CMK (cell line): Measurements from ENCODE around the gene HSP90AA1.
"Not testable (repeated sequence)": the region's sequence is repeated elsewhere in the genome, so short reads cannot be mapped to it uniquely, and the experiment has no call there.

Experiments
- DNase-seq: peaks from one replicate; pipeline ENCODE4 v3.0.0-alpha.2; 2010; ENCODE audit warnings: low read depth

HSP90AA1 gene

GRCh38 chr14:102086972-102087761 lies at the start of gene HSP90AA1:
Gene HSP90AA1, minus strand, starts transcription at chr14:102087044. Its CDS starts 666 bp downstream, at chr14:102086378.
- peak; percentile 78 for DNase-seq

- not testable (repeated sequence) for DNase-seq
Measured at GRCh38 chr14:102135456-102135855, 48.6 kb upstream of the HSP90AA1 start.

GRCh38 chr14:102134719-102135118 lies 47.9 kb upstream of the HSP90AA1 start:
- DNase-seq = not testable (repeated sequence)

DNA sequence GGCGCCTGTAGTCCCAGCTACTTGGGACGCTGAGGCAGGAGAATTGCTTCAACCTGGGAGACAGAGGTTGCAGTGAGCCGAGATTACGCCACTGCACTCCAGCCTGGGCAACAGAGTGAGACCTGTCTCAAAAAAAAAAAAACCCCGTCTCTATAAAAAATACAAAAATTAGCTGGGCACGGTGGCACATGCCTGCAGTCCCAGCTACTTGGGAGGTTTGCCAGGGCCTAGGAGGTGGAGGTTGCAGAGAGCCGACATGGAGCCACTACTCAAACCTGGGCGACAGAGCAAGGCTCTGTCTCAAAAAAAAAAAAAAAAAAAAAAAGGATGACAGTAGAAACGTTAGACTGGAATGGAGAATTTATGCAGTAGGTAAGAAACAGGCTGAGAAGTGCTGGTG lies 47.2 kb upstream of the HSP90AA1 start:
- not testable (repeated sequence) for DNase-seq

DNA sequence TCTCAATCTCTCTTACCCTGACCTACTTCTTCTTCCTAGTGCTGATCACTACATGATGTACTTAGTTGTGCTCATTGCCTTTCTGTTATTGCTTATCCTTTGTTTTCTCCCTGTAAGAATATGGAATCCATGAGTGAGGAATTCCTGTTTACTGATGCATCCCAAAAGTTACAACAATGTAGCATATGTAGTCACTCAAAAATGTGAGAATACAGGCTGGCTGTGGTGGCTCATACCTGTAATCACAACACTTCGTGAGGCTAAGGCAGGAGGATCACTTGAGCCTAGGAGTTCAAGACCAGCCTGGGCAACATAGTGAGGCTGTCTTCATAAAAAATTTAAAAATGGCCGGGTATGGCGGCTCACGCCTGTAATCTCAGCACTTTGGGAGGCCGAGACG lies 44.9 kb upstream of the HSP90AA1 start:
- no peak for DNase-seq

GRCh38 chr14:102126807-102127455 lies 40.1 kb upstream of the HSP90AA1 start:
- no peak for DNase-seq

GRCh38 chr14:102125546-102125945 lies 38.7 kb upstream of the HSP90AA1 start:
- no peak for DNase-seq

GRCh38 chr14:102124419-102124818 lies 37.6 kb upstream of the HSP90AA1 start:
- no peak for DNase-seq

GRCh38 chr14:102121567-102121966 lies 34.7 kb upstream of the HSP90AA1 start:
- no peak for DNase-seq

- no peak for DNase-seq
Measured at GRCh38 chr14:102120888-102121287, 34.0 kb upstream of the HSP90AA1 start.

DNA sequence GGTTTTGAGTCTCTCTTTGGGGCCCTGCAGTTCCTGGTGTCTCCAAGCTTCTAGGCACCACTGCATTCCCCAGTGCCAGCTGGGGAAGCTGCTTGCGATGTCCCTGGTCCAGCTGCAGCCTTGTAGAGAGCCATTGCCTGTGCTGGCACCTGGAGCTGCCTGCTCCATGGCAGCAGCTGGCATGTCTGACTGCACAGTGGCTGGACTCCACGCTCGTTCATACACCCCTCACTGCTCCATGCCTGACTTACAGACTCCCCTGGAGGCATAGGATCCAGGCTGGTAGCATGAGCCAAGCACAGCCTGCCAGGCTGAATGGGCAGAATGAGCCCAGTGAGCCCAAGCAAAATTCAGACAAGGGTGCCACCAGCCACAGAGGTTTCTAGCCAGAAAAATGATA lies 31.0 kb upstream of the HSP90AA1 start:
- no peak for DNase-seq

DNA sequence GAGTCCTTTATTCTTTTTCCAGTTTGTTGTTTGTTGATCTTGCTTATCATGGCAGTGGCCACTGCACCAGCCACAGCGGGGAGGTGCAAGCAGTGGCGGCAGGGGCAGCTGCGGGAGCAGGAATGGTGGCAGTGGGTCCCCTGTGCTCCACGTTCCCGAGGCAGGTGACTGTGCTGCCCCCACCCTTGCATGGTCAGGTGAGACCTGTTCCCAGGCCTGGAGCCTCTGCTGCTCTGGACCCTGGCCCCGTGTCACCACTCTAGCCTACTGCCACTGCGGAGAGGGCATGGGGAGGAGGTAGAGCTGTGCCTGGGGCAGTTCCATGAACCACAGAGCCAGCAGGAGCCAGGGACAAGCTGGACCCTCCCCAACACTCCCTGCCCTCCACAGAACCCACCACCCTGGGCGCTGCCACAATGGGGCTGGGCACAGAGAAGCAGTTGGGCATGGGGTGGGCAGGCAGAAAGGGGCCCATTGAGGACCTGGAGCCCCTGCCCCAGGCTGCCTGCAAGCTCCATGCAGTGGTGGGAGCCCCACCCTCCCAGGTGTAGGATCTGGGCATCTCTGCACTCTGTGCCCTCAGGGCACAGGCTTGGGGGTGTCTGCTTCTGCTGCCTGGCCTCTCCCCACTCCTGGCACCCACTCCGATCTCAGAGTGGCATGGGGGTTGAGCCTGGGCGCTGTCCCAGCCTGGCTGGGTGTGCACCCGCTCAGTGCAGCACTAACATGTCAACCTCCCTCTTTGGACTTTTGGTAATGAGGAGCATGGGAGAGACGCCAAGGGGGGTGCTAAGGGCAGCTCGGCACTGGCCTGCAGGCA lies 29.7 kb upstream of the HSP90AA1 start:
- DNase-seq = no peak

GRCh38 chr14:102111101-102111500 lies 24.3 kb upstream of the HSP90AA1 start:
- no peak for DNase-seq

- not testable (repeated sequence) for DNase-seq
Measured at GRCh38 chr14:102109332-102109731, 22.5 kb upstream of the HSP90AA1 start.

DNA sequence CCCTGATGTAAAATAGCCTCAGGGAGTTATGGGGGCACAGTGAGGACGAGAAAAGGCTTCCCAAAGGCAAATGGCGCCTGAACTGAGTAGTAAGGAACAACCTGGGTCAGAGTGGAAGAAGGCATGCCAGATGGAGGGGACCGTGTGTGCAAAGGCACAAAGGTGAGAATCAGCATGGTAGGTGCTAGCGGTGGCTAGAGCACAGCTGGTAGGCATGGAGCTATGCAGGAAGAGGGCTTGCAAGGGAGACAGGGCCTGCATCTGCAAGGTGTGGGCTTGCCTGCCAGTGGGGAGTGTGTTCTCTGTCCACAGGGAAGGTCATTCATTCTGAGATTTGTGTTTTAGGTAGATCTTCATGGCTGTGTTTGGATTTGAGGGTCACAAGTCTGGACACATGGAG lies 18.5 kb upstream of the HSP90AA1 start:
- DNase-seq = no peak

- no peak for DNase-seq
Measured at GRCh38 chr14:102103062-102103695, 16.3 kb upstream of the HSP90AA1 start.

DNA sequence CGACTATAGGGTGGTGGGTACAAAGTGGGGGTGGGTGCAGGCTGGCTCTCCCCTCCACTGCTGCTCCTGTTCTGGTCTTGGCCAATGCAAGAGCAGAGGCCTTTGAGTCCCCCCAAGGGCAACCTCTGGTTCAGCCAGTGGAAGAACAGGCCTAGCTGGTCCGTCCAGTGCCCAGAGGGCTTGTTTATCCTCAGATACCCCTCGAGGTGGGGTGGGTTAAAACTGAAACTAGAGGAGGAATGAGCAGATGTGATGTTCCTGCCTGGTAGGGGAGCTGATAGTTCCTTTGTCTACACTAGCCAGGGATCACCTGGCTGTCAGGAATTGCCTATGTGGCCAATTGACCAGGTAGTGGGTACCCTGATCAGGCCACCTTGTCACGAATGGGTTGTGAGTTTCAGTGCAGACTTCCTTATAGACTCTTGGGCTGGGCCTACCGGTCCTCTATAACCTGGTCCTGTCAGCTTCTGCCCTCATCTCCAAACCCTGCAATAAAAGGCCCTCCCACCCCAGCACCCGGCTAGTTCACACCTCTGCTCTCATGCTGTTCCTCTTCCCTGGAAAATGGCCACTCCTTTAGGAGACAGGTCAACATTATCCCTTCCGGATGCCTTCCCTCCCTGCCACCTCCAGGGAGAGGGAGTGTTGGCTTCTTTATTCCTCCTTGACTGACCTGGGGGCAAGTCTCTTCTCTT lies 10.7 kb upstream of the HSP90AA1 start:
- DNase-seq = no peak

DNA sequence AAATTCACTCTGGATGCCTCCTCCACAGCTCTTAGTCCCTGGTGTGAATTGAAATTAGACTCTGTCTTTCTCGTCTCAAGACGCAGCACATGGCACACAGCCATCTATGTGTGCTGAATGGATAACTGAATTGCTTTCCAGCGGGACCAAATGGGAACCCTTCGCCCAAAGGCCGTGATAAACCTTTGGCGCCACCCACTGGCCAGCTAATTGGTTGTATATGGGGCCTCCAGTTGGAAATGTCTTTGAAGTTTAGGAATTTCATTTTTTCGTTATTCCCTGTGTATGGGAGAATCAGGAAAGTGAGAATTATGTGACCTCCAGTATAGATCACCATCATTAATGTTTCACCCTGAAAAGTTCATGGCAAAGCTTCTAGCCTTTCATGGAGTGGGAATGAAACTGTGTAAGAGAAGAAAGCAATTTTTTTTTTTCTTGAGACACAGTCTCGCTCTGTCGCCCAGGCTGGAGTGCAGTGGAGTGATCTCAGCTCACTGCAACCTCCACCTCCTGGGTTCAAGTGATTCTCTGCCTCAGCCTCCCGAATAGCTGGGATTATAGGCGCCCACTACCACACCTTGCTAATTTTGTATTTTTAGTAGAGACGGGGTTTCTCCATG lies 9.8 kb upstream of the HSP90AA1 start:
- no peak for DNase-seq

DNA sequence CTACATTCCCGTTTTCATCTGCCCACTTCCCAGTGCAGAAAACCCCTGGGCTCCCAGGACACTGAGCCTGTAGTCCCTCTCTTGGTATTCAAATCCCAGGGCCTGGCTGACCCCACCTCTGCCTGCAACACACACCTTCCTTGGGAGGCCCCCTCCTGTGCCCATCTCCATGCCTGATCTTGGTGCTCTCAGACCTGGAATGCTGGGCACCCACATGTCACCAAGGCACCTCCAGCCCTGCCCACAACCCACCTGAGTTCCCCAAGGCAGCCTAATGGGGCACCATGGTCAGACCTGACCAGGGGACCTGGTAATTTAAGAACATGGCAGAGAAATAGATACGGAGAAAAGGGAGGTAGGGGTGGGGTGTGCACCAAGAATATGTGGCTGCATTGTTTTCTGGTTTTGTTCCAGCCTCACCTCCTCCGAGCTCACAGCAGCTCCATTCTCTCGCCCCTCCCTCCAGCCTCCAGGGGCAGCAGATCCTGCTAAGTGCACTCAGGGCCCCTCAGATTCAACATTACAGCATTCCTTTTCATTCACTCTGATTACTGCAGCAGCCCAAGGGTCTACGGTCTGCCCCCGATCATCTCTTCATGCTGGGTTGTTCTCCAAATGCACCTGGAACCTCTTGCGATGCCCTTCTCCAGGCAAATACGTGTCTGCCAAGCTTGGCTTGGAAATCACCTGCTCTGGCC lies 9.2 kb upstream of the HSP90AA1 start:
- DNase-seq = no peak

- no peak for DNase-seq
Measured at GRCh38 chr14:102095231-102095870, 8.5 kb upstream of the HSP90AA1 start.
